Liver (tissue), 9 donors: ENCODE measurements around the gene PLA2G4E. TPM values are rescaled to one million over a fixed set of nuclear protein-coding genes. Genes with fewer than 3 reads are reported as not detected.
A peak's percentile ranks its signal among the peaks of the same experiment; 100 is the strongest.

ENCODE experiments used
- DNase-seq: peaks from one replicate; pipeline ENCODE4 v3.0.0-alpha.2; 2017; ENCODE audit warnings: low spot score
- H3K27ac ChIP-seq, 2 donors: one replicate each; pipeline ENCODE4 v1.7.0; 2013; ENCODE audit warnings: inconsistent platforms in 2 of 2, low read length in 2 of 2, control low read depth in 1 of 2, low read depth in 1 of 2, mild to moderate bottlenecking in 1 of 2
- H3K27me3 ChIP-seq, 4 donors: one replicate each; pipeline versions ENCODE4 v1.6.1 to v1.7.0; 2013; ENCODE audit warnings: low read length in 3 of 4, inconsistent platforms in 1 of 4, mild to moderate bottlenecking in 1 of 4, moderate library complexity in 1 of 4; ENCODE audit not compliant: control insufficient read depth in 4 of 4, insufficient read depth in 4 of 4
- H3K36me3 ChIP-seq, 4 donors: one replicate each; pipeline versions ENCODE4 v1.6.1 to v1.7.0; 2013; ENCODE audit warnings: low read length in 3 of 4, mild to moderate bottlenecking in 3 of 4, low read depth in 1 of 4, moderate library complexity in 1 of 4; ENCODE audit not compliant: control insufficient read depth in 4 of 4, insufficient read depth in 3 of 4
- H3K4me1 ChIP-seq, 4 donors: one replicate each; pipeline versions ENCODE4 v1.6.1 to v1.7.0; 2013; ENCODE audit warnings: low read length in 3 of 4, mild to moderate bottlenecking in 3 of 4, moderate library complexity in 1 of 4; ENCODE audit not compliant: control insufficient read depth in 4 of 4, insufficient read depth in 4 of 4
- H3K4me3 ChIP-seq, 3 donors: one replicate each; pipeline versions ENCODE4 v1.6.1 to v1.7.0; 2013; ENCODE audit warnings: low read length in 3 of 3, control low read depth in 1 of 3, low read depth in 1 of 3, mild to moderate bottlenecking in 1 of 3
- H3K9ac ChIP-seq, 2 donors: one replicate each; pipeline ENCODE4 v1.7.0; 2013; ENCODE audit warnings: low read length in 2 of 2, mild to moderate bottlenecking in 2 of 2, moderate library complexity in 2 of 2, control low read depth in 1 of 2, low read depth in 1 of 2
- H3K9me3 ChIP-seq, 4 donors: one replicate each; pipeline versions ENCODE4 v1.6.1 to v1.7.0; 2013; ENCODE audit warnings: low read length in 3 of 4; ENCODE audit not compliant: control insufficient read depth in 4 of 4
- ATF3 ChIP-seq: IDR thresholded peaks from 2 replicates; pipeline ENCODE4 v1.6.1; 2016; ENCODE audit warnings: antibody characterized with exemption
- CTCF ChIP-seq: fragments of 150-350 bp; IDR thresholded peaks from 2 replicates; pipeline ENCODE4 v1.5.1; 2017; ENCODE audit warnings: improper control_type of control experiment, low read depth, low read length; ENCODE audit not compliant: missing input control
- FOXA2 ChIP-seq: IDR thresholded peaks from 2 replicates; pipeline ENCODE4 v1.6.1; 2016; ENCODE audit warnings: antibody characterized with exemption
- HNF4A ChIP-seq, 2 donors: conservative IDR thresholded peaks; 2 replicates each; pipeline ENCODE4 v1.6.1; 2016; ENCODE audit warnings: antibody characterized with exemption in 2 of 2, mild to moderate bottlenecking in 2 of 2
- HNF4G ChIP-seq: IDR thresholded peaks from 2 replicates; pipeline ENCODE4 v1.6.1; 2016; ENCODE audit warnings: antibody characterized with exemption
- MAX ChIP-seq: IDR thresholded peaks from 2 replicates; pipeline ENCODE4 v1.6.1; 2016; ENCODE audit warnings: antibody characterized with exemption
- NR2F2 ChIP-seq: IDR thresholded peaks from 2 replicates; pipeline ENCODE4 v1.6.1; 2016; ENCODE audit warnings: antibody characterized with exemption
- RAD21 ChIP-seq, 2 donors: IDR thresholded peaks; 2 replicates each; pipeline ENCODE4 v1.6.1; 2016; ENCODE audit warnings: antibody characterized with exemption in 2 of 2, mild to moderate bottlenecking in 2 of 2
- REST ChIP-seq: IDR thresholded peaks from 2 replicates; pipeline ENCODE4 v1.6.1; 2016; ENCODE audit warnings: antibody characterized with exemption, mild to moderate bottlenecking
- RXRA ChIP-seq, 2 donors: IDR thresholded peaks; 2 replicates each; pipeline ENCODE4 v1.6.1; 2017 to 2018; ENCODE audit warnings: antibody characterized with exemption in 2 of 2, mild to moderate bottlenecking in 1 of 2
- SP1 ChIP-seq: IDR thresholded peaks from 2 replicates; pipeline ENCODE4 v1.6.1; 2018; ENCODE audit warnings: antibody characterized with exemption, mild to moderate bottlenecking
- TAF1 ChIP-seq: conservative IDR thresholded peaks from 2 replicates; pipeline ENCODE4 v1.6.1; 2016; ENCODE audit warnings: antibody characterized with exemption, mild to moderate bottlenecking
- YY1 ChIP-seq: IDR thresholded peaks from 2 replicates; pipeline ENCODE4 v1.6.1; 2016; ENCODE audit warnings: antibody characterized with exemption, mild to moderate bottlenecking
- ZBTB33 ChIP-seq: IDR thresholded peaks from 2 replicates; pipeline ENCODE4 v1.6.1; 2016; ENCODE audit warnings: antibody characterized with exemption
- WGBS: extraction: QIAGEN DNeasy Blood & Tissue Kit; methylation state at CpG from one replicate; pipeline ENCODE4 v1.1.7; 2013; 5-methylcytosine and 5-hydroxymethylcytosine counted together
- polyA plus RNA-seq, 2 donors: library from polyadenylated mRNA; stranded (reverse) in 1 of 2; unstranded in 1 of 2; fragments of 200-250 nt in 1 of 2; fragments of >200 nt in 1 of 2; fragmentation: Nextera tagmentation in 1 of 2; extraction: Ambion mirVana in 1 of 2; gene quantifications; one replicate each; pipeline versions ENCODE4 v1.2.1 to v1.2.3, GENCODE V29; 2013 to 2015
- total RNA-seq, 2 donors: library from RNA; depleted of rRNA; stranded (reverse); fragments of >200 nt; gene quantifications; one replicate each; pipeline ENCODE4 v1.2.3, GENCODE V29; 2014
- donor health status: healthy.
- donor health status: healthy.
- donor health status: healthy.
- donor health status: healthy.
- donor health status: healthy.

The PLA2G4E gene
- total and polyA plus RNA-seq, 4 donors: not detected

GRCh38 chr15:41971895-41972252 lies 49.0 kb downstream of the PLA2G4E start:
- under 1% methylated on average over 46 of the region's 46 CpGs for WGBS
- no peaks in the 10 kb centered on the region for H3K27me3 ChIP-seq
- TF ChIP-seq NR2F2 (no peak), HNF4G (no peak), FOXA2 (no peak), TAF1 (no peak), YY1 (no peak)
- no peak for DNase-seq
- peaks cover 2 to 23% (median 12%) of the 10 kb centered on the region in 4 donors for H3K4me1 ChIP-seq
- no peaks in the 10 kb centered on the region for H3K36me3 ChIP-seq
- peak overlapping the region; percentile 69 to 99 (median 84) for H3K4me3 ChIP-seq
- peak overlapping the region; percentile 75 to 78 for H3K9ac ChIP-seq
- H3K9me3 ChIP-seq: no peaks in the 10 kb centered on the region
- H3K27ac ChIP-seq: peak overlapping the region; percentile 86 to 98

- Histone ChIP-seq H3K4me3 (peak overlapping the region; percentile 69 to 99 (median 84)), H3K9ac (peak overlapping the region; percentile 75 to 78), H3K27ac (peak overlapping the region; percentile 86 to 98), H3K36me3 (no peaks in the 10 kb centered on the region), H3K27me3 (no peaks in the 10 kb centered on the region), H3K9me3 (no peaks in the 10 kb centered on the region), H3K4me1 (peaks cover 2 to 23% (median 12%) of the 10 kb centered on the region in 4 donors)
- TF ChIP-seq SP1 (peak; percentile 13), RAD21 (IDR thresholded peaks at IDR 0.05) (peak; percentile 21 to 24), TAF1 (peak; percentile 74), MAX (no peak), CTCF (peak; percentile 22), FOXA2 (no peak), RXRA (IDR thresholded peaks at IDR 0.05) (peak in 1 of 2 donors; percentile 8), ZBTB33 (no peak), REST (peak; percentile 56), ATF3 (no peak), YY1 (peak; percentile 38), HNF4A (conservative IDR thresholded peaks at IDR 0.05) (no peak), HNF4G (no peak)
- peak; percentile 58 for DNase-seq
- 6% methylated on average over 16 of the region's 16 CpGs for WGBS
Observed at GRCh38 chr15:41971089-41971894, 49.5 kb downstream of the PLA2G4E start.
